PC-3 (cell line): ENCODE results near the gene PDGFD.

Experiments used
- CTCF ChIP-seq: fragments of 300-600 bp; sonication (generic); conservative IDR thresholded peaks from 2 replicates; pipeline ENCODE4 v1.5.1; 2017; ENCODE audit warnings: antibody characterized with exemption, low read depth, mild to moderate bottlenecking, low read length
- EZH2 ChIP-seq: fragments of 300-600 bp; sonication (generic); IDR thresholded peaks from one replicate; pipeline ENCODE4 v1.6.1; 2017; ENCODE audit warnings: antibody characterized with exemption, mild to moderate bottlenecking, low read length; ENCODE audit not compliant: unreplicated experiment

- no peak for TF ChIP-seq CTCF
- no peak for TF ChIP-seq EZH2
Measured at GRCh38 chr11:104142698-104143097, 21.2 kb downstream of the PDGFD start.
